Activated CD4-positive, alpha-beta T cell treated with anti-CD3 and anti-CD28 coated beads for 4 hours (primary cell): ENCODE results near the gene DCUN1D3.
"Not testable (repeated sequence)": the region's sequence is repeated elsewhere in the genome, so short reads cannot be mapped to it uniquely, and the experiment has no call there.

Source experiments
- DNase-seq, 2 donors: peaks; one replicate each; pipeline ENCODE4 v3.0.0-alpha.2; 2020

The DCUN1D3 gene

DNA sequence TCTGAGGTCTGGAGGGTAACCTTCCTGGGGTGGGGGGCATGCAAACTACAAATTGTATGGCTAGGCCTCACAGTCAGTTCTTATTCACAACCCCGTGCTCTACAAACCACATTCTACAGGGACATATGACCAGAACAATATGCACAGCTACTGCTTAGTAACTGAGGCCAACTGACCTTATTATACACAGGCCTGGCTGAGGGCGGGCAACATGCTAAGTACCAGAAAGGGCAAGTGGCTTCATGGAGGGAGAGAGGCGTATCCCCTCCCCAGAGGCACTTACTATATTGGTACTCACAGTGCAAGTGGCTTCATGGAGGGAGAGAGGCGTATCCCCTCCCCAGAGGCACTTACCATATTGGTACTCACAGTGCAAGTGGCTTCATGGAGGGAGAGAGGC is 39.2 kb downstream of the DCUN1D3 start:
- DNase-seq, result not testable (repeated sequence)

DNA sequence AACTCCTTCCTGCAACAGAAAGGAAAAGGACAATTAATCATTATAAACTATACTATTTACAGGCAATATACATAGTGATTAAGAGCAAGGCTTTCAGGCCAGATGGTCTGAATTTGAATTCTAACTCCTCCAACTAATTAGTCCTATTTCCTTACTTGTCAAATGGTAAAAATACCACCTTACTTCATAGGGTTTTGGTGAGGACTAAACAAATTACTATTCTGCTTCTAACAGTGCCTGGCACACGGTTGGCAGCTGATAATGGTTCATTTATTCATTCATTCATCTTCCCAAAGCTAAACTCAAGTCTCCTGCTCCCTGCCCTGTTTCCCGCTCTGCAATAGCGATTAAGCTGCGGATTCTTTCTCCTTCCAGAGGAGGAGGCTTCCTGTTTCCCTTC is 39.8 kb downstream of the DCUN1D3 start:
- no peak for DNase-seq

DNA sequence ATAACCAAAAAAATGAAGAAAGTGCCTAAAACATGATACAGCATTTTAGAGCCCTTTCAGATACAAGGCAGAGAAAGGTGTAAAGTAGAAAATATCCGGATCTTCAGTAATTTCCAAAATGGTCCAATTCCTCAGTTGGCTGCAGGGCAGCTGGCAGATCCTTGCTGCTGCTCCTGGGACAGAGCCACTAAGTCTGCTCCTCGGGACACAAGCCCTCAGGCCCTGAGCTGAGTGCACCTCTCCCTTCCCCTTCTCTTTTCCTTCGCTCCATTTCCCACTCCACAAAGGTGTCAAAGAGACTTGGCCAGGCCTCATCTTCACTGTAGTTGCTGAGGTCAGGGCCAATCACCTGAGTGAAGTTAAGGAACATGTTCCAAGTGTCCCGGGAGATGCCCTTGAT is 40.5 kb downstream of the DCUN1D3 start:
- no peak for DNase-seq

DNA sequence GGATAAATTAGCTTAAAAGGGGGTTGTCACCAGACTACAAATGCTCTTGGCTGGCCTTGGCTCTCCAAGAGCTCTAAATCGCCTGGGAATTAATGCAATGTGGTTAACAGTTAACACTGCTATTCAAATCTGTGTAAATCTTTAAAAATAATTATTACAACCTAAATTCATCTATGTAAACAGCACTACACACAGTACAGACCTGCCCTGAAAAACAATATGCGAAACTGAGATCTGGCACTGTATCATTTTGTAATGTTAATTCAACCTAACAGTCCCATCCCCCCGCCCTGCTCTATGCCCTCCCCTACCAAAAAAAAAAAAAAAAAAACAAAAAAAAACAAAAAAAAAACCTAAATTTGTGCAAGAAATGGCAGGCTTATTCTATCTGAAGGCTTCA is 40.9 kb downstream of the DCUN1D3 start:
- no peak for DNase-seq

DNA sequence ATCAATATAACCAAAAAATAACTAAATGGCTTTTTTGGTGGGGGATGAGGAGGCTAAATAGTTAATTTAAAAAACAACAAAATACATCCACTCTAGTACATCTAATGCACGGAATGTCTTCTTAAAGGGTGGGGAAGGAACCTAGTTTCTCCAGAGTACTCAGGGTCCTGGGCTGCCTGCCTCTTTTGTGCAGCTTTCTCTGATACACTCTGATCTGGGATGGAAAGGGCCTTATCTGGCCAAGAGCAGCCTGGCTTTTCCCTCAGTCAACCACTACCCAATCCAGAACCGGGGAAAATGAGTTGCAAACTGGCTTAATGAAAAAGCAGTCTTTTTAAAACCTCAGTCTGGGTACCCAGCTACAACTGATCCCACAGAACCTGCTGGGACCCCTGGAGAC is 42.9 kb downstream of the DCUN1D3 start:
- no peak for DNase-seq

DNA sequence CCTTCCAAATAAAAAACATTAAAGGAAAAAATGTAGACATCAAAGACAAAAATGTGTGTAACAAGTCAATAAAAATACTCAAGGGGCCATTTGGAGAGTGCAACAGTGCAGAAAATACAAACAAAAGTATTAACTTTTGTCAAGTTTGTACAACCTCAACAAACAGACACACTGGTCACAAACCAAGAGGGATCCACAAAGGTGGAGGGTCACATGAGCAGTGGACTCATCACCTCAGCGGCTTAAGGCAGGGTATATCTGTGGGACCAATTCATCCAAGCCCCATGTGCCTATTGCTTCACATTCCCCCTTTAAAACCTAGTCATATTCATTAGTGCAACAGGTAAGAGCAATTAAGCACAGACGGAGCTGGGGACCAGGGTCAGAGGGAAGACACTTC is 45.2 kb downstream of the DCUN1D3 start:
- DNase-seq, result no peak

DNA sequence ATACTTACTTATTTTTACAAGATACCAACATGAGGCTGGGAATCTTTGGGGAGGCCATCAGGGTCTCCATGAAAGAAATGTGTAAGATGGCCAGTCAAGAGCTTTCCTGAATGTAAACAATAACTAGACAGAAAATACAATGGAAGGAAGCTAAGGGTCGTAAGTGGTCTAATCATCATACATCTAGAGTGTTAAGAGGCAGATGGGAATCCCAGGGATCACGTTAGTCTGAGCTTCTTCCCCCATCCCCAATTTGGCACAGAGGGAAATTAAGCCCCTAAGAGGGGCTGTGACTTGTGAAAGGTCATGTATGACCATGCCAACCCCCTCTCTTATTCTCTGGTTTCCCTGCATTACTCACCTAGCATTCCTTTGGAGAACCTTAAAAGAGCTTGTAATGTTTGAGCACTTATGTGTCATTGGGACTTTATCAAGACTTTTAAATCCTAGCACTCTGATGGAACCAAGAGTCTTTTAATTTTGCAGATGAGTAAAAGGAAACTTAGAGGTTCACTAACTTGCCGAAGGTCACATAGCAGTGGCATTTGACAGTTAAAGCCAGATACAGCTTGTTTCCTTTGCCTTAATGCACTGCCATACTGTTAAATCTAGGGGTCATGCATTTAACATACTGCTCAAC is 46.1 kb downstream of the DCUN1D3 start:
- DNase-seq, result no peak

DNA sequence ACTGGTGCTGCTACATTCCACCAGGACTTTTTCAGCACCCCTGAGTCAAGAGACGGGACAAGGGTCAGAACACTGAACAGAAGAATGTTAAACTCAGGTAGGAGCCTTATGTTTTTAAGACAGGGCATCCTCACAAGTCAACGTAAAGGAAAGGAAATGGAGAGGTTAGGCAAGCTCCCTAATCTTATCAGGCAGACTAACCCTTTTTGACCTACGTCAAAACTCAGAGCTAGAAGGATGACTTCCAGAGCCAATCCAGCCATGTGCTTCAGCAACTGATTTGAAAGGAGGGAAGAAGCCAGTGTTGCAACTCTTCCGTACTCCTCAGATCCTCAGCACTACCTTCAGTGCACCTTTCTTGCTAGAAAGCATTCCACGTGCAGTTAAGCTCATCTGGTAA is 47.0 kb downstream of the DCUN1D3 start:
- no peak for DNase-seq

DNA sequence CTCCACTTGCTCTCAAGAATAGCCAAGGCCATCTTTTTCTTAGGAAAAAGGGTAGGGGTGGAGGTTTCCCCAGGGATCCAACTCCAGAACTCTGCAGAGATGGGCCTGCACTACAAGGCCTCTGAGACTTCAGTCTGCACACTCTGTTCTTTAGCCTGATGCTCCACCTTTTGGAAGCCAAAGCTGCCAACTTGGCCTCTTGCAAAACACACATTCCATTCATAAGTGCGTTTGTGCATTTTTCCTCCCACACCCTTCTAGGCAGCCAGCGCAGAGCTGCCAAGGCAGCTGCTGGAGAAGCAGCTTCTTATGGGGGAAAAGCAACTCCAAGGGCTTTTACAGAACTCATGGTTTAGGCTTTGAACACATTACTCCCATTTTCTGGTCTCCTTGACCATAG is 48.6 kb downstream of the DCUN1D3 start:
- no peak for DNase-seq

DNA sequence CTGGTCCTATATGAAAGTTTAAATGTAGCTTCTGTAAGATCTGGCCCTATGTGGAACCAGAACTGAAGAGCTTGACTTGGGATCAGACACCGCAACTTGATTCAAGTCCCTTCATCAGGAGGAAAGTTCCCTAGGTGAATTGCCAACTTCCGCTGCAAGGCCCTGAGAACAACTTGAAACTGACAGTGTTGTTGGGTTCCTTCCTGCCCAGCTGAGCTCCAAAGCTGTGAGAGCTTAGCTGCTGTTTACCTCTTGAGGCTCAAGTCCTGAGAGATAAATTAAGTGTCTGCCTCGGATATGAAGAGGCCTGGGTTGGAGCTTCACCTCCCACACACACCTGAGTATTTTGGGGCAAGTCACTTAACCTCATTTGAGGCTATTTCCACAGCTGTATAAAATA is 49.2 kb downstream of the DCUN1D3 start:
- DNase-seq, result no peak

DNA sequence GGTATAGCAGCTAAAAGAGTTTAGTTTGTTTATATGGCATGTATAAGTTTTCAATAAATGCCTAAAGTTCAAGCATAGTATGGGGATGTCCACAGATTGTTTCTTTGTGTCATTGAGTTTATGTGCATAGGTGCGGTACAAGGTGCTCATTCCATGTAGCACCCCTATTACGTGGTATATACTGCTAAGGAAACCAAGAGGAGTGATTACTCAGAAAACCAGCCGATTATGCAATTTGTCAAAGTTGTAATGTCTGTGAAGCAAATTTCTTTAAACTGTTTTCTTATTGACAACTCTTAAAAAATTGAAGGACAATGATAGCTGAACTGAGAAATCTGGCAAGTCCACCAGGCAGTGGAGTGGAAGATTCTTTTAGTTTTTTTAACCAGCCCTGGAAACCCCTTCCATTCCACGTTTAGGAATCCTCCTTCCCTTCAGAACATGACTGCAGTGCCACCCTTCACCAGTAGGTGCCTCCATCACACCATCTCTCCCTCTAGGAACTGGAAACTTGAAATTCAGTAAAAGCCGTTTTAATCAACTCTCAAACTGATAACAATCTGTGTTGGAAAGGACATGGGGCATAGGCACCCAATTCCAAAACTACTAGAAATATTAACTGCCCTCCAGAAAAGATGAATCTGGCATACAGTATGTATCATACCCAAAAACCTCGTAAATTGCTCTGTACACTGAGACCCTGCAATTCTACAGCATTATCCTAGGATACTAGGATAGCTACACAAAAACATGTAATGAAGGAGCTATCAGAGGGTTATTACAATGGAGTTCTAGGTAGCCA is 50.4 kb downstream of the DCUN1D3 start:
- peak; percentile 51 to 73 for DNase-seq

DNA sequence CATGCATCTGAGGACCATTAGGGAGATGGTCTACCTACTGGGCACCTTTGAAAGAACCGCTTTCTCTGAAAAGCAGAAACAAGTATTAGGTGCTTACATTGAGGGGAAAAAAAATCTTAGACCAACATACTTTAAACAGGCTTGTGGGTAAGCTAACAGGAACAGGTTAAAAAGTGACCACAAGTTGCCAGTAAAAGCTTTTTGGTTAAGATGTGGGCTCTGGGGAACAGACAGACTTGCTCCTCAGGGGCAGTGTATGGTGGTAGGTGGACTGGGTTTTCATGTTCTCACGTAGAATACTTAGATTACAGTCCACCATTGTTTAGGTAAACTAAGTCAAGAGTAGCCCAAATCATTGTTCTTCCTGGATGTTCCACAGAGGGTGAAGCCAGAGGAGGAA is 52.6 kb downstream of the DCUN1D3 start:
- no peak for DNase-seq

DNA sequence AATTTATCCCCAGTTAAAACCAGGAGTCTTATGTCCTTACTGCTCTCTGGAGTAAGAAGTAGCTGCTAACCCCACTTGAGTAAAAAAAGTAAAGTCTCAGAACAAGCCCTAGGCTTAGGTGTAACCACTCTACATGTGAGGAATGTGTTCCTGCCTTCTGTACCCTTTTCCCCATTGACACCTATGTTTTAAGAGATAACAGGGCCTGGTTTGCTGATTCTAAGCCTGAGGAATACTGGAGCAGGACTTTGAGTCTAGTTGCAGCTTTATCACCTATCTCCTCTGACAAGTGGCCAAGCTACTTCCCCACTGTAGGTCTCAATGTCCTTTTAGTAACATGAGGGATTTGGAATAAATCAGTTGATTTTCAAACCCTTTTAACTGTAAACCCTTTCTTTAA is 53.6 kb downstream of the DCUN1D3 start:
- DNase-seq, result no peak

DNA sequence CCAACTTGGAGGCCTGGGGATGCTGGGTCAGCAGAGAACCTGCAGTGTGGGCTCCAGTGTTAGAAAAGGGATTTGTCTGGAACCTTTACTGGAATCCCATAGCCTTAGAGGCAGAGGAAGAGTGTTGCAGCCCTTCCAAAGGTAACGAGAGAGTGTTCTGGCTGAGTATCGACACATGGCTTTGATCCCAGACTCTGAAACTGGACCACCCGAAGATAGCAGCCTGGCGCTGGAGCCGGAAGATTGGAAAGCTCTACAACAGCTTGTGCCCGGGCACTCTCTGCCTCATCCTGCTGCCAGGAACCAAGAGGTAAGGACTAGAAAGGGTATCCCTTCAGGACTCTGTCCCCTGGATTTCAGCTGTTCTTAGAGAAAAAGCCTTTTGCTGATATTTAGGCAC is 54.1 kb downstream of the DCUN1D3 start:
- no peak for DNase-seq

DNA sequence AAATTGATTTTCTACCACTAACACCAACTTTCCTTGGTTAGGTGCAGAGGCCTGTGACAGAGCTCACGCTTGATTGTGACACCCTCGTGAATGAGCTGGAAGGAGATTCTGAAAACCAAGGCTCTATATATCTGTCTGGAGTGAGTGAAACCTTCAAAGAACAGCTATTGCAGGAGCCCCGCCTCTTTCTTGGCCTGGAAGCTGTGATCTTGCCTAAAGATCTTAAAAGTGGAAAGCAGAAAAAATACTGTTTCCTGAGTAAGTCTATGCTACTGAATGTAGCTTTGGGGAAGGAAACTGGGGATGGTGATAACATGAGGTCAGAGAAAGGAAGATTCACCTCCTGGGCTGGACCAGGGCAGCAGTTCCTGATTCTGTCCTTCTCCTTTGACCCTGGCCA is 55.6 kb downstream of the DCUN1D3 start:
- DNase-seq, result peak in 1 of 2 donors; percentile 9

DNA sequence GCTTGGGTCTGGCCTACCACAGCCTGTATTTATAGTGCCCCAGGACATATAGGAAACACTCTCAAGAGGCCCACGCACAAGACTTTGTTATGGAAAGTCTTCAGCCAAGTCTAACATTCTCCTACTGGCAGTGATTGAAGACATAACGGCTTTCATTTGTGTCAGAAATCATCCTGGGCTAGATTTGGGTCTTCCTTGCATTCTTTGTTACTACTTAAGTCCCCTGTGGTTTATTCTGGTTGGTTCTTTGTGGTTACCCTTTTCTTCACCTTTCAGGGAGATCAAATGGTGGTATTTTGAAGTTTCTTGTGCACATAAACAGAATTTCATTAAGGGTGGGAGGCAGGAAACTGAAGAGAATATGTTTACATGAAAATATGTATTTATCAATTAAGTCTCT is 56.1 kb downstream of the DCUN1D3 start:
- DNase-seq, result no peak

DNA sequence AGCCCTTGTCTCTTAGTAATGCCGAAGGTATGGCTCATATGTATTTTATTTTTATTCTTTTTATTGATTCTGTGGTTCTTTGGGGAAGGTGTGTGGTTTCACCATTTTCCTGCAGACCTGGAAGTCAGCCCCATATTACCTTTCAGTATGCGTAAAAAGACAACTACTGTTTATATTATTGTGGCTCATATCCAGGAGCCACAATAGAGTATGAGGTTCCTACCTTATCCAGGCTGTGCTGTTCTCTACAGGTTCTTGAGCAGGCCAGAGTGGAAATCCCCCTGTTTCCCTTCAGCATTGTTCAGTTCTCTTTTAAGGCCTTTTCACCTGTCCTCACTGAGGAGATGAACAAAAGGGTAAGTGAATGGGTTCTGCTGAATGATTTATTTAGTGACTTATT is 60.7 kb downstream of the DCUN1D3 start:
- no peak for DNase-seq

DNA sequence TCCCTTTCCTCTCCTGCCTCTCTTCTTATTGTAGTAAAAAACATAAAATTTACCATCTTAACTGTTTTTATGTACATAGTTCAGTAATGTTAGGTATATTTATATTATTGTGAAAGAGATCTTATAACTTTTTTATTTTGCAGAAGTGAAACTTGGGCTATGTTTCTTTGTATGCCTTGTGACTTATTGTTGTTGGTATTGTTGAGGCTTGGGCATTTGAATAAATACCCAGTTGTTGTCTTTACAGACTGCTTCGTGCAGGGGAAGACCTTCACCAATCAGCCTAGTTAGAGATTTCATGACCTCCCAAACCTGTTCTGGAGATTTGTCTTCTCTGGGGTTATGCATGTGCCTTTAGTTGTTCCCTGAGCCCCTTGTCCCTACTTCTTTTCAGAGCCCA is 61.9 kb downstream of the DCUN1D3 start:
- DNase-seq, result no peak

DNA sequence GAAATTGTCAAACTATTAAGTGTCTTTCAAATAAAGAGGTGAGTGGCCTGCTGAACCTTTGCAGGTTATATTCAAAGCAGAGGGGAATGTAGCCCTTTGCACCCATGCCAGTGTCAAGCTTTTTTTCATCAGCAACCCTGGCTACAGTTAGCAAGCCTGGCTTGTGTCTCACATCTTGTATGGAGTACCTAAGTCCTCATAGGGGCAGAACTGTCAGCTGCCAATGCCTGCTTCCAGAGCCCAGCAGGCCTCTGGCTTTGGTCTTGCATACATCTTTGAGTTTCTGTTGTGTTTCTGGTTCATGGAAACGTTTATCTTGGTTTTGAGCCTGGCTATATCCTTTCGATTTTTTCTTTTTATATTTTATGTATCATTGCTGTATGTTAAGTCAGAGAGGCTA is 67.1 kb downstream of the DCUN1D3 start:
- no peak for DNase-seq

DNA sequence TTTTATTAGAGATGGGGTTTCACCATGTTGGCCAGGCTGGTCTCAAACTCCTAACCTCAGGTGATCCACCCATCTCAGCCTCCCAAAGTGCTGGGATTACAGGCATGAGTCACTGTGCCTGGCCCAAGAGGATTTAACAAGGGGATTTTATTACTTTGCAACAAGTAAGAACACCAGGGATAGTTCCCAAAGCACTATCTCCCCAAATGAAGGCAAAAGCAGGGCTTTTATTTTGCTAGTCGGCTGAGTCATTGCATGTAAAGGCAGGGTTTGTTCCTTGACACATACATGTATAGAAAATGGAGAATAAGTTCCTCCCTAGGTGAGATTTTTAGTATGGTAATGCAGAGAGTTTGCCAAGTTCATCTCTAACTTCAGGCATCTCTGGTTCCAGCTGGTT is 69.8 kb downstream of the DCUN1D3 start:
- DNase-seq, result no peak

DNA sequence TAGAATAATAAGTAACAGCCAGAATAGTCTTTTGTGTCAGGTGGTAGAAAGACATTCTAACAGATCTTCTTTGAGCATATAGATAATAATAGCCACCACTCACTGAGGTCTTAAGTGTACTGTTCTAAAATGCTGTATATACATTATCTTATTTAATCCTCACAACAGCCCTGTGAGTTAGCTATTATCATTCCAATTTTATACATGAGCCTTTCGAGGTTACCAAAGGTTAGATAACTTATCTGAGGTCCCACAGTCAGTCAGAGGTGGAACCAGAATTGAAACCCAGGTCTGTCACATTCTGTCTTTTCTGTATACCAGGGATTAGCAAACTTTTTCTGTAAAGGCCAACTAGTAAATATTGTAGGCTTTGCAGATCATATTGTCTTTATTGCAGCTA is 70.6 kb downstream of the DCUN1D3 start:
- DNase-seq, result no peak

DNA sequence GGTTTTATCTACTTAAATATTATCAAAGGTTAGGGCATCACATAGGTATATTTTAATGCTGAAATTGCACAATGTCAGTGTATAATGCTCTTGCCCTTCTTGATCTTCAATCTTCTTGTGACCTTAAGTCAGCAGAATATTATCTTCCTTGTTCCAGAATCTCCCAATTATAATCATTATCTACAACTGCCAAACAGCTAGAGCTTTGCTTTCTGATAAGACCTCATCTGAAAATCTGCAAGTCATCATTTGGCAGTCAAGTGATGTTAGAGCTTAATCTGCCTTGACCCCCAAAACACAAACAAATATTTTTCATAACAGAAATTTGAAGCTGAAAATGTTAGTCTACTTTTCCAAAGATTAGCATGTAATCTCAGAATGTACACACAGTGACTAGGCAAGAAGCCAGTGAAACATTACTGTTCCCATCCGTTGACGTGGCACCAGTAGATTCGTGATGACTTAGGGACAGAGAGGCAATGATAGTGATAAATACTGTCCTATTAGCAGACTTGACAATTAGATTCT is 74.1 kb downstream of the DCUN1D3 start:
- DNase-seq, result no peak

DNA sequence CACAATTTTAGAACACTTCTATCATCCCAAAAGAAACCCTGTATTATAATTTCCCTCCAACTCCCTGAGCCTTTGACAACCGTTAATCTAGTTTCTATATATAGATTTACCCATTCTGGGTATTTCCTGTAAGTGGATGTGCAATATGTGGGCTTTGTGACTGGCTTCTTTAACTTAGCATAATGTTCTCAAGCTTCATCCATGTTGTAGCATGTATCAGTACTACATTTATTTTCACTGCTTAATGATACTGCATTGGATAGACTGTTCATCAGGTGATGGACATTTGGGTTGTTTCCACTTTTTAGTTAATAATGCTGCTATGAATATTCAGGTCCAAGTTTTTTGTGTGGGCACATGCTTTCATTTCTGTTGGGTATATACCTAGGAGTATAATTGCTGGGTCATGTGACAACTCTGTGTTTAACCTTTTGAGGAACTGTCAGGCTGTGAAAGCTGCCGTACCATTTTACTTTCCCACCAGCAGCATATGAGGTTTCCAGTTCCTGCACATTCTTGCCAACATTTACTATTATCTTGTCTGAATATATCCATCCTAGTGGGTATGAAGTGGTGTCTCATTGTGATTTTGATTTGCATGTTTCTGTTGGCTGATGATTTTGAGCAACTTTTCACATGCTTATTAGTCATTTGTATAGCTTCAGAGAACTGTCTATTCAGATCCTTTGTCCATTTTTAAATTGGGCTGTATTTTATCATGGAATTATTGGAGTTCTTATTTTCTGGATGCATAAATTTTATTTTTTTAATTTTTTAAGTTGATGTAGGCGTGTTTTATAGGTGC is 77.4 kb downstream of the DCUN1D3 start:
- DNase-seq, result no peak

DNA sequence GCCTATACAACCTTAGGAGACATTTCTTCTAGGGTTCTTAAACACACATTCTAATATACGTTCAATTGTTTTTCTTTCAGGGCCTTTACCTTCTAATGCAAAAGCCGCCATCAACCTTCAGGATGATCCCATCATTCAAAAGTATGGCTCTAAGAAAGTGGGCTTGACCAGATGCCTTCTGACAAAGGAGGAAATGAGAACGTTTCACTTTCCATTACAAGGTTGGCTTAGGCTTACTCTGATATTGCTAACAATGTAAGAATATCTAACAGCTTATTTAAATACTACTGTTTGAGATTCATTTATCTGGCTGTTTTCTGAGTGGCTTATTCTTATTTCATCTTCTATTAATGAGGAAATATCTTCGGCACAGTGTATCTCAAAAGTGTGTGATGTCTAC is 78.5 kb downstream of the DCUN1D3 start:
- DNase-seq, result no peak
